Panc1 (cell line): Measurements from ENCODE around the gene THADA. TPM values are rescaled to one million over a fixed set of nuclear protein-coding genes. Genes with fewer than 3 reads are reported as not detected.

ENCODE experiments used
- ATAC-seq: fragments of 200-7000 bp; cut with Tn5 transposase; 2 replicates; pipeline ENCODE4 v1.9.1; 2020; ENCODE audit warnings: mild to moderate bottlenecking, moderate library complexity
- BruUV-seq: library from RNA; stranded (reverse); fragments of 400-500 nt; replicated peaks from 2 replicates; lab custom pipeline; 2021; lab: Mats Ljungman, UMichigan
- CTCF ChIA-PET: fragments of 300-600 bp; sonication (Branson Sonifier 250); formaldehyde crosslinking; loops from one replicate; lab custom pipeline; 2022; ENCODE audit warnings: antibody characterized with exemption; lab: Charles Lee
- POLR2A ChIA-PET: fragments of 300-600 bp; sonication (Branson Sonifier 250); formaldehyde crosslinking; loops from one replicate; lab custom pipeline; 2022; ENCODE audit warnings: antibody characterized with exemption; lab: Charles Lee
- DNase-seq: peaks from one replicate; pipeline ENCODE4 v3.0.0-alpha.2; 2010; ENCODE audit warnings: low read depth, low spot score
- H3K27ac ChIP-seq: 2 replicates; pipeline ENCODE4 v1.5.1; 2011; ENCODE audit warnings: mild to moderate bottlenecking, low read length, inconsistent platforms
- H3K27me3 ChIP-seq: fragments of 200-500 bp; sonication (Bioruptor generic); 2 replicates; pipeline ENCODE4 v1.6.0; 2014; ENCODE audit warnings: low read length, inconsistent platforms; ENCODE audit not compliant: control insufficient read depth, insufficient read depth
- H3K36me3 ChIP-seq: fragments of 200-500 bp; sonication (Bioruptor generic); 2 replicates; pipeline ENCODE4 v1.5.1; 2014; ENCODE audit warnings: inconsistent platforms, mild to moderate bottlenecking, low read length, moderate library complexity; ENCODE audit not compliant: control insufficient read depth, insufficient read depth
- H3K4me1 ChIP-seq: 2 replicates; pipeline ENCODE4 v1.5.1; 2011; ENCODE audit warnings: inconsistent platforms, mild to moderate bottlenecking, low read length, moderate library complexity; ENCODE audit not compliant: control insufficient read depth, insufficient read depth
- H3K4me3 ChIP-seq, 2 experiments: 2 replicates each; pipeline ENCODE4 v1.5.1; 2011 to 2012; ENCODE audit warnings: low read depth in 2 of 2, low read length in 2 of 2, mild to moderate bottlenecking in 2 of 2, inconsistent platforms in 1 of 2, moderate library complexity in 1 of 2
- H3K9me3 ChIP-seq: fragments of 200-500 bp; sonication (Bioruptor generic); 2 replicates; pipeline ENCODE4 v1.5.1; 2014; ENCODE audit warnings: low read depth, mild to moderate bottlenecking, inconsistent platforms, low read length, moderate library complexity; ENCODE audit not compliant: control insufficient read depth, insufficient read depth
- CTCF ChIP-seq: fragments of 450-650 bp; IDR thresholded peaks from 2 replicates; pipeline ENCODE4 v1.5.1; 2017; ENCODE audit warnings: mild to moderate bottlenecking
- POLR2AphosphoS5 ChIP-seq: IDR thresholded peaks from 2 replicates; pipeline ENCODE4 v1.6.1; 2012; ENCODE audit warnings: mild to moderate bottlenecking, low read depth, low read length, moderate library complexity
- REST ChIP-seq, 2 experiments: IDR thresholded peaks; 2 replicates each; pipeline ENCODE4 v1.6.1; 2011 to 2012; ENCODE audit warnings: low read depth in 2 of 2, control low read depth in 1 of 2, low read length in 1 of 2, mild to moderate bottlenecking in 1 of 2, moderate library complexity in 1 of 2; ENCODE audit not compliant: insufficient read depth in 1 of 2
- SIN3A ChIP-seq: IDR thresholded peaks from 2 replicates; pipeline ENCODE4 v1.6.1; 2012; ENCODE audit warnings: low read depth, mild to moderate bottlenecking, low read length, moderate library complexity, borderline replicate concordance; ENCODE audit not compliant: insufficient read depth
- TCF7L2 ChIP-seq: IDR thresholded peaks from 2 replicates; pipeline ENCODE4 v1.6.1; 2011; ENCODE audit warnings: mild to moderate bottlenecking, low read depth, low read length, inconsistent platforms
- in situ Hi-C: cut with HindIII; loops from 2 replicates; pipeline ENCODE4 v1.10.0; 2016; ENCODE audit warnings: low sequenced_read_pairs, low pct_unique_long_range_greater_than_20kb
- intact Hi-C: fragments of 100-400 bp; cut with micrococcal nuclease; formaldehyde crosslinking; loops from one replicate; pipeline ENCODE4 v1.10.0; 2022; ENCODE audit not compliant: unreplicated experiment
- total RNA-seq: library from RNA; stranded (reverse); gene quantifications from one replicate; pipeline ENCODE4 v1.2.1, GENCODE V29; 2021; ENCODE audit not compliant: unreplicated experiment

The THADA gene
- total RNA-seq, 1 experiment from 2014 or later: 37.2 TPM

- H3K27ac ChIP-seq: no peak overlapping the region; the same call in 1 of the 2 replicates
- no TSS peak for BruUV-seq
- H3K4me3 ChIP-seq: no peak overlapping the region
- ATAC-seq (peak; percentile 57; the same call in 1 of the 2 replicates), DNase-seq (no peak)
- no peaks in the 10 kb centered on the region for H3K27me3 ChIP-seq
- ChIA-PET POLR2A (no interaction called here), CTCF (no interaction called here)
- in situ Hi-C loops: no loop called here
- H3K9me3 ChIP-seq: no peaks in the 10 kb centered on the region
- intact Hi-C loops: no loop called here
- H3K4me1 ChIP-seq: peaks cover 20% of the 10 kb centered on the region
- H3K36me3 ChIP-seq: no peaks in the 10 kb centered on the region; the same call in 1 of the 2 replicates
- no peak for TF ChIP-seq POLR2AphosphoS5
- no peak for TF ChIP-seq REST (IDR thresholded peaks at IDR 0.05; ENCODE audit: insufficient read depth in 1 of 2, low read depth in 2 of 2, low read length in 1 of 2)
- TF ChIP-seq TCF7L2: no peak
- no peak for TF ChIP-seq SIN3A
- TF ChIP-seq CTCF: no peak
Measured at GRCh38 chr2:43430489-43430888, 165.3 kb downstream of the THADA start.

GRCh38 chr2:43429369-43429768, 166.5 kb downstream of the THADA start:
- intact Hi-C loops (no loop called here), in situ Hi-C loops (no loop called here)
- no peak for DNase-seq
- Histone ChIP-seq H3K27me3 (no peaks in the 10 kb centered on the region), H3K36me3 (no peaks in the 10 kb centered on the region; the same call in 1 of the 2 replicates), H3K27ac (no peak overlapping the region), H3K4me3 (no peak overlapping the region), H3K4me1 (peaks cover 20% of the 10 kb centered on the region), H3K9me3 (no peaks in the 10 kb centered on the region)
- POLR2A ChIA-PET: no interaction called here
- no peak for TF ChIP-seq TCF7L2
- TF ChIP-seq POLR2AphosphoS5: no peak
- TF ChIP-seq CTCF: no peak
- TF ChIP-seq REST (IDR thresholded peaks at IDR 0.05; ENCODE audit: insufficient read depth in 1 of 2, low read depth in 2 of 2, low read length in 1 of 2): no peak
- no peak for TF ChIP-seq SIN3A
- no TSS peak for BruUV-seq
- CTCF ChIA-PET: interaction anchor here (0.7 kb wide), 1 partner anchor 12 kb away, joined by 3 read pairs; no protein-coding TSS in a partner anchor
- ATAC-seq: no peak
